IMR-90 (cell line): Measurements from ENCODE around the gene ARAP3. TPM values are rescaled to one million over a fixed set of nuclear protein-coding genes. Genes with fewer than 3 reads are reported as not detected.

Source experiments
- ATAC-seq: fragments of 200-7000 bp; cut with Tn5 transposase; 2 replicates; pipeline ENCODE4 v1.9.1; 2020; ENCODE audit warnings: low read depth, mild to moderate bottlenecking, moderate library complexity
- BruUV-seq: library from RNA; stranded (reverse); fragments of 400-500 nt; replicated peaks from 2 replicates; lab custom pipeline; 2021; lab: Mats Ljungman, UMichigan
- CTCF ChIA-PET: fragments of 300-600 bp; formaldehyde crosslinking; extraction: SDS; loops from one replicate; lab custom pipeline; 2021; ENCODE audit warnings: antibody characterized with exemption; lab: Yijun Ruan, JAX
- POLR2A ChIA-PET: fragments of 300-600 bp; sonication (Branson Sonifier 250); formaldehyde crosslinking; loops from one replicate; lab custom pipeline; 2022; ENCODE audit warnings: antibody characterized with exemption; ENCODE audit not compliant: unreplicated experiment; lab: Charles Lee
- DNase-seq: peaks from one replicate; pipeline ENCODE4 v3.0.0; 2013
- H2AFZ ChIP-seq: replicated peaks from 2 replicates; pipeline ENCODE3; 2013; ENCODE audit warnings: low read length, mild to moderate bottlenecking; ENCODE audit not compliant: poor library complexity
- H2AK5ac ChIP-seq: 2 replicates; pipeline ENCODE4 v1.6.1; 2013; ENCODE audit warnings: low read depth, low read length, inconsistent platforms
- H2AK9ac ChIP-seq: replicated peaks from 2 replicates; pipeline ENCODE3; 2013; ENCODE audit warnings: mild to moderate bottlenecking, low read depth, low read length, moderate library complexity; ENCODE audit not compliant: poor library complexity
- H2BK120ac ChIP-seq: 2 replicates; pipeline ENCODE4 v1.6.1; 2013; ENCODE audit warnings: low read depth, low read length, inconsistent platforms
- H2BK15ac ChIP-seq: 3 replicates; pipeline ENCODE4 v1.6.1; 2013; ENCODE audit warnings: low read depth, low read length, inconsistent platforms
- H2BK20ac ChIP-seq: 2 replicates; pipeline ENCODE4 v1.6.1; 2013; ENCODE audit warnings: low read depth, mild to moderate bottlenecking, inconsistent platforms, low read length, moderate library complexity
- H2BK5ac ChIP-seq: 2 replicates; pipeline ENCODE4 v1.6.1; 2013; ENCODE audit warnings: mild to moderate bottlenecking, low read depth, low read length, inconsistent platforms; ENCODE audit not compliant: poor library complexity, severe bottlenecking
- H3K14ac ChIP-seq: replicated peaks from 2 replicates; pipeline ENCODE4 v1.6.1; 2013; ENCODE audit warnings: low read depth, low read length, inconsistent platforms
- H3K18ac ChIP-seq: 2 replicates; pipeline ENCODE4 v1.6.1; 2013; ENCODE audit warnings: low read depth, low read length, control low read depth
- H3K23ac ChIP-seq: 2 replicates; pipeline ENCODE4 v1.6.1; 2013; ENCODE audit warnings: low read depth, low read length, inconsistent platforms
- H3K27ac ChIP-seq: 2 replicates; pipeline ENCODE4 v1.5.1; 2013; ENCODE audit warnings: mild to moderate bottlenecking, control low read depth, low read length; ENCODE audit not compliant: insufficient read depth
- H3K27me3 ChIP-seq: 2 replicates; pipeline ENCODE4 v1.6.1; 2013; ENCODE audit warnings: low read length; ENCODE audit not compliant: control insufficient read depth, insufficient read depth
- H3K36me3 ChIP-seq: 2 replicates; pipeline ENCODE4 v1.6.1; 2013; ENCODE audit warnings: low read length, mixed read lengths; ENCODE audit not compliant: control insufficient read depth, insufficient read depth
- H3K4ac ChIP-seq: 2 replicates; pipeline ENCODE4 v1.6.1; 2013; ENCODE audit warnings: low read depth, low read length, inconsistent platforms
- H3K4me1 ChIP-seq: 2 replicates; pipeline ENCODE4 v1.6.1; 2013; ENCODE audit warnings: low read length, mixed read lengths; ENCODE audit not compliant: control insufficient read depth, insufficient read depth
- H3K4me2 ChIP-seq: 2 replicates; pipeline ENCODE4 v1.6.1; 2013; ENCODE audit warnings: low read depth, mild to moderate bottlenecking, control low read depth, low read length, moderate library complexity
- H3K4me3 ChIP-seq: 2 replicates; pipeline ENCODE4 v1.5.1; 2013; ENCODE audit warnings: low read depth, mild to moderate bottlenecking, control low read depth, low read length, moderate library complexity; ENCODE audit not compliant: insufficient read depth
- H3K56ac ChIP-seq: 2 replicates; pipeline ENCODE4 v1.6.1; 2013; ENCODE audit warnings: low read length, inconsistent platforms; ENCODE audit not compliant: insufficient read depth; ENCODE audit errors: extremely low read depth
- H3K79me1 ChIP-seq, 2 experiments: 2 replicates each; pipeline ENCODE4 v1.6.1; 2013; ENCODE audit warnings: low read length in 2 of 2, inconsistent platforms in 1 of 2, low read depth in 1 of 2
- H3K9ac ChIP-seq: 2 replicates; pipeline ENCODE4 v1.6.1; 2013; ENCODE audit warnings: low read depth, low read length, control low read depth
- H3K9me1 ChIP-seq: 2 replicates; pipeline ENCODE4 v1.6.1; 2013; ENCODE audit warnings: low read length, inconsistent platforms; ENCODE audit not compliant: insufficient read depth
- H3K9me3 ChIP-seq: 2 replicates; pipeline ENCODE4 v1.6.1; 2013; ENCODE audit warnings: low read length; ENCODE audit not compliant: control insufficient read depth, insufficient read depth
- H4K20me1 ChIP-seq: 2 replicates; pipeline ENCODE4 v1.6.1; 2013; ENCODE audit warnings: low read length, inconsistent platforms; ENCODE audit not compliant: insufficient read depth
- H4K5ac ChIP-seq: 2 replicates; pipeline ENCODE4 v1.6.1; 2013; ENCODE audit warnings: mild to moderate bottlenecking, low read depth, low read length, control low read depth
- H4K8ac ChIP-seq, 2 experiments: 2 replicates each; pipeline ENCODE4 v1.6.1; 2013; ENCODE audit warnings: low read depth in 2 of 2, low read length in 2 of 2, control low read depth in 1 of 2, inconsistent platforms in 1 of 2
- H4K91ac ChIP-seq: 2 replicates; pipeline ENCODE4 v1.6.1; 2013; ENCODE audit warnings: low read depth, low read length, inconsistent platforms; ENCODE audit not compliant: insufficient read depth
- BHLHE40 ChIP-seq: fragments of 150-350 bp; IDR thresholded peaks from 2 replicates; pipeline ENCODE4 v1.6.1; 2016; ENCODE audit warnings: mild to moderate bottlenecking, low read depth, low read length
- CEBPB ChIP-seq: IDR thresholded peaks from 2 replicates; pipeline ENCODE4 v1.6.1; 2012; ENCODE audit warnings: low read depth, low read length, improper control_type of control experiment
- CHD1 ChIP-seq: IDR thresholded peaks from 2 replicates; pipeline ENCODE4 v1.6.1; 2012; ENCODE audit warnings: low read depth, low read length, improper control_type of control experiment
- CTCF ChIP-seq: conservative IDR thresholded peaks from 2 replicates; pipeline ENCODE4 v1.5.1; 2012; ENCODE audit warnings: mild to moderate bottlenecking, low read depth, low read length, improper control_type of control experiment
- FOS ChIP-seq: fragments of 150-350 bp; IDR thresholded peaks from 2 replicates; pipeline ENCODE4 v1.6.1; 2016; ENCODE audit warnings: low read depth, low read length
- MAFK ChIP-seq: IDR thresholded peaks from 2 replicates; pipeline ENCODE4 v1.6.1; 2012; ENCODE audit warnings: low read depth, low read length, improper control_type of control experiment
- MAZ ChIP-seq: IDR thresholded peaks from 2 replicates; pipeline ENCODE4 v1.6.1; 2012; ENCODE audit warnings: low read depth, mild to moderate bottlenecking, low read length, improper control_type of control experiment, moderate library complexity, borderline replicate concordance
- MXI1 ChIP-seq: IDR thresholded peaks from 2 replicates; pipeline ENCODE4 v1.6.1; 2012; ENCODE audit warnings: low read depth, mild to moderate bottlenecking, low read length, moderate library complexity, borderline replicate concordance
- NFE2L2 ChIP-seq: fragments of 150-350 bp; IDR thresholded peaks from 2 replicates; pipeline ENCODE4 v1.6.1; 2016; ENCODE audit warnings: low read depth, mild to moderate bottlenecking, low read length
- POLR2A ChIP-seq: IDR thresholded peaks from 2 replicates; pipeline ENCODE4 v1.6.1; 2012; ENCODE audit warnings: mild to moderate bottlenecking, low read depth, low read length
- RAD21 ChIP-seq: IDR thresholded peaks from 2 replicates; pipeline ENCODE4 v1.6.1; 2012; ENCODE audit warnings: low read length, improper control_type of control experiment
- RCOR1 ChIP-seq: IDR thresholded peaks from 2 replicates; pipeline ENCODE4 v1.6.1; 2012; ENCODE audit warnings: mild to moderate bottlenecking, low read length, improper control_type of control experiment; ENCODE audit not compliant: insufficient replicate concordance
- RFX5 ChIP-seq: IDR thresholded peaks from 2 replicates; pipeline ENCODE4 v1.8.0; 2012; ENCODE audit warnings: low read depth, mild to moderate bottlenecking, low read length, moderate library complexity
- SMC3 ChIP-seq: fragments of 150-350 bp; IDR thresholded peaks from 2 replicates; pipeline ENCODE4 v1.6.1; 2016; ENCODE audit warnings: low read depth, mild to moderate bottlenecking, antibody characterized with exemption, low read length, moderate library complexity
- WGBS, 2 experiments: methylation state at CpG; one replicate each; pipeline versions ENCODE4 v1.1.5 to v1.1.7; 2013; ENCODE audit warnings: missing lambda C conversion rate in 2 of 2; ENCODE audit not compliant: insufficient read length in 1 of 2; ENCODE audit errors: extremely low coverage in 2 of 2; 5-methylcytosine and 5-hydroxymethylcytosine counted together
- dilution Hi-C: fragments of 300-500 bp; cut with HindIII; formaldehyde crosslinking; loops from one replicate; pipeline ENCODE4 v1.14.3; 2018; ENCODE audit warnings: low sequenced_read_pairs; ENCODE audit not compliant: unreplicated experiment
- in situ Hi-C: fragments of 300-500 bp; cut with MboI; formaldehyde crosslinking; loops from 3 replicates; pipeline ENCODE4 v1.14.3; 2019; ENCODE audit warnings: low sequenced_read_pairs, inconsistent platforms, mixed read lengths
- intact Hi-C: fragments of 100-400 bp; cut with micrococcal nuclease; formaldehyde crosslinking; loops from 2 replicates; pipeline ENCODE4 v1.10.0; 2022
- polyA plus RNA-seq, 3 experiments: library from polyadenylated mRNA; depleted of rRNA; stranded (reverse); fragments of >200 nt; gene quantifications; 2 replicates each; pipeline ENCODE4 v1.2.3, GENCODE V29; 2012; ENCODE audit warnings: low replicate concordance in 1 of 3
- total RNA-seq: library from RNA; depleted of rRNA; stranded (reverse); fragments of >200 nt; gene quantifications from 2 replicates; pipeline ENCODE4 v1.2.3, GENCODE V29; 2012
- TF ChIP-seq, protein P1 (sequence below): fragments of 150-350 bp; IDR thresholded peaks from 2 replicates; pipeline ENCODE4 v1.6.1; 2016; ENCODE audit warnings: low read depth, mild to moderate bottlenecking, low read length, moderate library complexity, borderline replicate concordance
- TF ChIP-seq, protein P2 (sequence below): fragments of 150-350 bp; IDR thresholded peaks from 2 replicates; pipeline ENCODE4 v1.6.1; 2017; ENCODE audit warnings: mild to moderate bottlenecking, antibody characterized with exemption, low read length, low read depth

Gene ARAP3
- total and polyA plus RNA-seq, 2 of the 4 experiments (the other 2 are of a cell fraction) = 2.2 to 6.9 TPM

- Histone ChIP-seq H3K14ac (no peak overlapping the region), H2AK5ac (no peak overlapping the region), H4K20me1 (peaks cover 29% of the 10 kb centered on the region), H3K4me1 (peaks cover 12% of the 10 kb centered on the region), H3K27me3 (no peaks in the 10 kb centered on the region), H3K23ac (no peak overlapping the region), H3K56ac (no peak overlapping the region), H2AK9ac (no peak overlapping the region), H3K18ac (no peak overlapping the region), H3K4ac (no peak overlapping the region), H2BK120ac (no peak overlapping the region), H4K5ac (no peak overlapping the region), H2BK20ac (no peak overlapping the region), H3K9ac (no peak overlapping the region), H2AFZ (no peak overlapping the region), H3K27ac (no peak overlapping the region), H3K79me1 (peaks cover 43 to 60% of the 10 kb centered on the region in 2 experiments), H3K36me3 (peaks cover 33% of the 10 kb centered on the region), H3K9me1 (peaks cover 41% of the 10 kb centered on the region), H3K9me3 (no peaks in the 10 kb centered on the region), H2BK5ac (no peak overlapping the region), H3K4me3 (no peak overlapping the region), H3K4me2 (no peak overlapping the region), H4K91ac (no peak overlapping the region), H4K8ac (no peak overlapping the region), H2BK15ac (no peak overlapping the region)
- intact Hi-C loops = no loop called here
- ChIA-PET CTCF (interaction anchor here (1.4 to 1.8 kb wide), 2 partner anchors 13 to 41 kb away, joined by 4 to 7 read pairs; partner anchors contain the start of gene DIAPH1), POLR2A (interaction anchor here (0.5 kb wide), 1 partner anchor 40 kb away, joined by 5 read pairs; no protein-coding TSS in a partner anchor)
- no TSS peak for BruUV-seq
- DNase-seq (no peak), ATAC-seq (no peak)
- WGBS, 2 experiments = no CpG with 5 or more reads among the region's 2 CpGs
- dilution Hi-C loops = no loop called here
- in situ Hi-C loops = no loop called here
- TF ChIP-seq NFE2L2 (no peak), FOS (no peak), RCOR1 (no peak), BHLHE40 (no peak), MAZ (no peak), CEBPB (no peak), MAFK (no peak), RAD21 (no peak), SMC3 (no peak), CTCF (no peak), CHD1 (no peak), POLR2A (no peak), RFX5 (no peak), MXI1 (no peak)
- TF ChIP-seq, protein P1, sequence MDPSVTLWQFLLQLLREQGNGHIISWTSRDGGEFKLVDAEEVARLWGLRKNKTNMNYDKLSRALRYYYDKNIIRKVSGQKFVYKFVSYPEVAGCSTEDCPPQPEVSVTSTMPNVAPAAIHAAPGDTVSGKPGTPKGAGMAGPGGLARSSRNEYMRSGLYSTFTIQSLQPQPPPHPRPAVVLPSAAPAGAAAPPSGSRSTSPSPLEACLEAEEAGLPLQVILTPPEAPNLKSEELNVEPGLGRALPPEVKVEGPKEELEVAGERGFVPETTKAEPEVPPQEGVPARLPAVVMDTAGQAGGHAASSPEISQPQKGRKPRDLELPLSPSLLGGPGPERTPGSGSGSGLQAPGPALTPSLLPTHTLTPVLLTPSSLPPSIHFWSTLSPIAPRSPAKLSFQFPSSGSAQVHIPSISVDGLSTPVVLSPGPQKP = no peak
- TF ChIP-seq, protein P2, sequence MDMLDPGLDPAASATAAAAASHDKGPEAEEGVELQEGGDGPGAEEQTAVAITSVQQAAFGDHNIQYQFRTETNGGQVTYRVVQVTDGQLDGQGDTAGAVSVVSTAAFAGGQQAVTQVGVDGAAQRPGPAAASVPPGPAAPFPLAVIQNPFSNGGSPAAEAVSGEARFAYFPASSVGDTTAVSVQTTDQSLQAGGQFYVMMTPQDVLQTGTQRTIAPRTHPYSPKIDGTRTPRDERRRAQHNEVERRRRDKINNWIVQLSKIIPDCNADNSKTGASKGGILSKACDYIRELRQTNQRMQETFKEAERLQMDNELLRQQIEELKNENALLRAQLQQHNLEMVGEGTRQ = no peak
Observed at GRCh38 chr5:141632650-141633049, 49.4 kb downstream of the ARAP3 start.
